ENCODE measurements around the gene MARCHF10. TPM values are rescaled to one million over a fixed set of nuclear protein-coding genes. Genes with fewer than 3 reads are reported as not detected.

Gene MARCHF10
- total and polyA plus RNA-seq, 9 of the 15 experiments (the other 6 are each of a cell fraction or from before 2014, with no cell fraction given) = not detected

DNA sequence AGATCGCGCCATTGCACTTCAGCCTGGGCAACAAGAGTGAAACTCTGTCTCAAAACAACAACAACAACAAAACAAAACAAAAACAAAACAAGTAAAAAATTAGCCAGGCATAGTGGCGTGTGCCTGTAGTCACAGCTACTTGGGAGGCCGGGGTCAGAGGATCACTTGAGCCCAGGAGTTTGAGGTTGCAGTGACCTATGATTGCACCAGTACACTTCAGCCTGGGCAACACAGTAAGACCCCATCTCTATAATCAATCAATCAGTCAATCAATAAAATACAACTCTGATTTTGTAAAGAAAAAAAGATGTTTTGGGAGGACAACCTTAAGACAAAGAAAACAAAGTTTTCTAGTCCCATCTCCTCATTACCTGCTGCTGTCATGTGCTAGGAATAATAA is 51.9 kb downstream of the MARCHF10 start:
- TF ChIP-seq CEBPB (tag; IDR thresholded peaks at IDR 0.05) = no peak
- TF ChIP-seq, protein P1, sequence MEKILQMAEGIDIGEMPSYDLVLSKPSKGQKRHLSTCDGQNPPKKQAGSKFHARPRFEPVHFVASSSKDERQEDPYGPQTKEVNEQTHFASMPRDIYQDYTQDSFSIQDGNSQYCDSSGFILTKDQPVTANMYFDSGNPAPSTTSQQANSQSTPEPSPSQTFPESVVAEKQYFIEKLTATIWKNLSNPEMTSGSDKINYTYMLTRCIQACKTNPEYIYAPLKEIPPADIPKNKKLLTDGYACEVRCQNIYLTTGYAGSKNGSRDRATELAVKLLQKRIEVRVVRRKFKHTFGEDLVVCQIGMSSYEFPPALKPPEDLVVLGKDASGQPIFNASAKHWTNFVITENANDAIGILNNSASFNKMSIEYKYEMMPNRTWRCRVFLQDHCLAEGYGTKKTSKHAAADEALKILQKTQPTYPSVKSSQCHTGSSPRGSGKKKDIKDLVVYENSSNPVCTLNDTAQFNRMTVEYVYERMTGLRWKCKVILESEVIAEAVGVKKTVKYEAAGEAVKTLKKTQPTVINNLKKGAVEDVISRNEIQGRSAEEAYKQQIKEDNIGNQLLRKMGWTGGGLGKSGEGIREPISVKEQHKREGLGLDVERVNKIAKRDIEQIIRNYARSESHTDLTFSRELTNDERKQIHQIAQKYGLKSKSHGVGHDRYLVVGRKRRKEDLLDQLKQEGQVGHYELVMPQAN (IDR thresholded peaks at IDR 0.05; ENCODE audit: borderline replicate concordance) = no peak
- TF ChIP-seq NFE2 (IDR thresholded peaks at IDR 0.05; ENCODE audit: low read depth) = no peak
- no peak for TF ChIP-seq ETV5 (CRISPR knock-in tag; IDR thresholded peaks at IDR 0.05; ENCODE audit: low read depth)
- no peak for TF ChIP-seq TAF15 (IDR thresholded peaks at IDR 0.05; ENCODE audit: low read depth, low read length)
- no peak for TF ChIP-seq ZBTB8A (IDR thresholded peaks at IDR 0.05; ENCODE audit: partially characterized antibody)
- BruUV-seq (replicated peaks) = no TSS peak
- intact Hi-C loops (cut with micrococcal nuclease) (no loop called here), in situ Hi-C loops (cut with MboI) (no loop called here)
- Histone ChIP-seq H3K27me3 (ENCODE audit: control insufficient read depth in 2 of 2, insufficient read depth in 2 of 2, low read length in 2 of 2) (peaks cover 53 to 56% of the 10 kb centered on the region in 2 experiments), H3K9me3 (replicated peaks; ENCODE audit: control insufficient read depth, insufficient read depth, low read depth, low read length) (no peaks in the 10 kb centered on the region), H2AFZ (ENCODE audit: low read depth, low read length) (no peak overlapping the region), H3K79me2 (ENCODE audit: control insufficient read depth, insufficient read depth, low read length) (no peaks in the 10 kb centered on the region), H3K9me1 (ENCODE audit: control insufficient read depth, insufficient read depth, low read length) (no peaks in the 10 kb centered on the region), H3K4me3 (no peak overlapping the region), H4K20me1 (replicated peaks; ENCODE audit: control insufficient read depth, insufficient read depth, low read length) (peaks cover 4% of the 10 kb centered on the region; the same call in 1 of the 2 replicates), H3K27ac (ENCODE audit: extremely low read depth, low read depth, low read length) (no peak overlapping the region), H3K36me3 (ENCODE audit: control insufficient read depth, insufficient read depth, low read length) (no peaks in the 10 kb centered on the region), H3K4me1 (replicated peaks in 1 of 2; ENCODE audit: control insufficient read depth in 2 of 2, insufficient read depth in 2 of 2, low read length in 2 of 2) (no peaks in the 10 kb centered on the region), H3K4me2 (ENCODE audit: insufficient read depth, low read length) (no peak overlapping the region), H3K9ac (ENCODE audit: insufficient read depth in 1 of 2, low read depth in 2 of 2, low read length in 2 of 2) (no peak overlapping the region)
- ChIA-PET POLR2A (no interaction called here), CTCF (ENCODE audit: low intra/inter-chr PET ratio) (no interaction called here)
- DNase-seq (ENCODE audit: extremely low read depth in 1 of 4, low spot score in 3 of 4) (no peak), FAIRE-seq (no peak), ATAC-seq (no peak)
- WGBS (ENCODE audit: insufficient coverage, low coverage, missing lambda C conversion rate) = 0% methylated on average over 4 of the region's 4 CpGs

Data from K562 (cell line).